GM12878 (cell line): ENCODE data around the gene TREH. TPM values are rescaled to one million over a fixed set of nuclear protein-coding genes. Genes with fewer than 3 reads are reported as not detected.

Experiments used
- ATAC-seq: fragments of 200-7000 bp; cut with Tn5 transposase; 3 replicates; pipeline ENCODE4 v1.9.1; 2020; ENCODE audit warnings: mild to moderate bottlenecking, moderate library complexity
- BruUV-seq: library from RNA; stranded (reverse); fragments of 400-500 nt; replicated peaks from 2 replicates; lab custom pipeline; 2021; lab: Mats Ljungman, UMichigan
- CTCF ChIA-PET: fragments of 300-600 bp; sonication (Branson Sonifier 250); formaldehyde crosslinking; extraction: SDS; loops from one replicate; lab custom pipeline; 2021; ENCODE audit warnings: inconsistent platforms; lab: Yijun Ruan, JAX
- POLR2A ChIA-PET: fragments of 350-600 bp; formaldehyde crosslinking; extraction: SDS; loops from one replicate; lab custom pipeline; 2021; ENCODE audit warnings: inconsistent platforms; lab: Charles Lee
- RAD21 ChIA-PET: fragments of 300-600 bp; sonication (Branson Sonifier 250); formaldehyde crosslinking; loops from one replicate; lab custom pipeline; 2023; ENCODE audit warnings: antibody characterized with exemption; ENCODE audit not compliant: unreplicated experiment; lab: Charles Lee
- SMC1A ChIA-PET: fragments of 300-600 bp; sonication (Branson Sonifier 250); formaldehyde crosslinking; loops from one replicate; lab custom pipeline; 2023; ENCODE audit not compliant: unreplicated experiment, uncharacterized antibody; lab: Charles Lee
- DNase-seq: peaks from one replicate; pipeline ENCODE4 v3.0.0-alpha.2; 2011; ENCODE audit warnings: low read depth, low spot score
- FAIRE-seq: peaks from 3 replicates; lab custom pipeline; 2011; peaks lifted over from hg19 to GRCh38; lab: Jason Lieb, UNC
- H2AFZ ChIP-seq: 2 replicates; pipeline ENCODE4 v1.6.0; 2011; ENCODE audit warnings: low read depth, low read length, control low read depth; ENCODE audit not compliant: control insufficient read depth
- H3K27ac ChIP-seq: 2 replicates; pipeline ENCODE4 v1.5.1; 2011; ENCODE audit warnings: control low read depth; ENCODE audit not compliant: control insufficient read depth, insufficient read depth
- H3K27me3 ChIP-seq, 2 experiments: replicated peaks in 1 of 2; 2 replicates each; pipeline versions ENCODE4 v1.6.0 to v1.6.1; 2011; ENCODE audit warnings: low read length in 1 of 2; ENCODE audit not compliant: control insufficient read depth in 2 of 2, insufficient read depth in 2 of 2
- H3K36me3 ChIP-seq, 2 experiments: 2 replicates each; pipeline ENCODE4 v1.5.1; 2011; ENCODE audit warnings: low read length in 1 of 2; ENCODE audit not compliant: control insufficient read depth in 2 of 2, insufficient read depth in 2 of 2
- H3K4me1 ChIP-seq: 2 replicates; pipeline ENCODE4 v1.6.1; 2011; ENCODE audit warnings: mild to moderate bottlenecking, low read length, moderate library complexity, mixed read lengths; ENCODE audit not compliant: control insufficient read depth, insufficient read depth
- H3K4me2 ChIP-seq: 2 replicates; pipeline ENCODE4 v1.6.0; 2011; ENCODE audit warnings: control low read depth; ENCODE audit not compliant: control insufficient read depth, insufficient read depth
- H3K4me3 ChIP-seq: fragments of 200-600 bp; sonication (generic); 2 replicates; pipeline ENCODE4 v1.5.1; 2016
- H3K79me2 ChIP-seq: 2 replicates; pipeline ENCODE4 v1.6.0; 2011; ENCODE audit warnings: low read length; ENCODE audit not compliant: control insufficient read depth, insufficient read depth
- H3K9ac ChIP-seq: 2 replicates; pipeline ENCODE4 v1.8.0; 2011; ENCODE audit warnings: low read length, control low read depth, mixed read lengths; ENCODE audit not compliant: control insufficient read depth, insufficient read depth
- H3K9me3 ChIP-seq: replicated peaks from 3 replicates; pipeline ENCODE4 v1.5.1; 2011; ENCODE audit warnings: mild to moderate bottlenecking, low read length; ENCODE audit not compliant: control insufficient read depth, insufficient read depth
- H4K20me1 ChIP-seq: 2 replicates; pipeline ENCODE4 v1.6.0; 2011; ENCODE audit not compliant: control insufficient read depth, insufficient read depth
- HDGF ChIP-seq: fragments of 450-650 bp; IDR thresholded peaks from 2 replicates; pipeline ENCODE4 v1.6.1; 2016; ENCODE audit warnings: antibody characterized with exemption
- PML ChIP-seq: IDR thresholded peaks from 2 replicates; pipeline ENCODE4 v1.6.1; 2012; ENCODE audit warnings: low read length, inconsistent platforms
- RB1 ChIP-seq: fragments of 450-650 bp; formaldehyde crosslinking; IDR thresholded peaks from 2 replicates; pipeline ENCODE4 v1.6.1; 2017; ENCODE audit warnings: mild to moderate bottlenecking, borderline replicate concordance
- RBBP5 ChIP-seq: fragments of 200-600 bp; sonication (generic); conservative IDR thresholded peaks from 2 replicates; pipeline ENCODE4 v1.6.1; 2016
- RELA ChIP-seq: fragments of 450-650 bp; IDR thresholded peaks from 2 replicates; pipeline ENCODE4 v1.8.0; 2014; ENCODE audit warnings: borderline replicate concordance; ENCODE audit not compliant: partially characterized antibody
- SMC3 ChIP-seq: IDR thresholded peaks from 2 replicates; pipeline ENCODE4 v1.6.1; 2011; ENCODE audit warnings: low read length, improper control_type of control experiment, borderline replicate concordance
- TCF7 ChIP-seq: IDR thresholded peaks from 2 replicates; pipeline ENCODE4 v1.6.1; 2014; ENCODE audit warnings: antibody characterized with exemption, borderline replicate concordance
- ZNF274 ChIP-seq: IDR thresholded peaks from one replicate; pipeline ENCODE4 v1.8.0; 2011; ENCODE audit not compliant: insufficient read length, insufficient read depth
- ZSCAN29 ChIP-seq: fragments of 450-650 bp; IDR thresholded peaks from 2 replicates; pipeline ENCODE4 v1.6.1; 2017; ENCODE audit warnings: mild to moderate bottlenecking, moderate library complexity
- WGBS: methylation state at CpG from one replicate; pipeline ENCODE4 v1.1.6; 2016; ENCODE audit warnings: low lambda C conversion rate; ENCODE audit not compliant: insufficient replicate concordance, insufficient coverage; ENCODE audit errors: missing lambda C conversion rate; 5-methylcytosine and 5-hydroxymethylcytosine counted together
- in situ Hi-C: fragments of 300-500 bp; cut with MboI; formaldehyde crosslinking; loops from 9 replicates; pipeline ENCODE4 v1.14.3; 2018; ENCODE audit warnings: mixed read lengths
- intact Hi-C: fragments of 100-400 bp; cut with micrococcal nuclease; formaldehyde crosslinking; loops from one replicate; pipeline ENCODE4 v1.14.2; 2022; ENCODE audit not compliant: unreplicated experiment
- polyA plus RNA-seq, 11 experiments: library from polyadenylated mRNA; depleted of rRNA in 4 of 11; unstranded in 6 of 11; stranded (reverse) in 5 of 11; fragments of >200 nt; fragmentation: Nextera tagmentation in 4 of 11; fragmentation: Illumina TruSeq in 1 of 11; extraction: Ambion mirVana in 4 of 11; extraction: Trizol in 1 of 11; gene quantifications; 1 replicate in 1 of 11; 2 replicates in 10 of 11; pipeline versions ENCODE4 v1.2.1 to v1.2.3, GENCODE V29; 2011 to 2016; ENCODE audit warnings: inconsistent platforms in 2 of 11, missing spikeins in 2 of 11, low read depth in 1 of 11
- total RNA-seq, 4 experiments: library from RNA; depleted of rRNA in 3 of 4; stranded (reverse); fragments of >200 nt in 3 of 4; fragmentation: Illumina TruSeq in 1 of 4; extraction: Trizol in 1 of 4; gene quantifications; 2 replicates each; pipeline versions ENCODE4 v1.2.1 to v1.2.3, GENCODE V29; 2013 to 2021
- TF ChIP-seq, protein P1 (sequence below): fragments of 450-650 bp; IDR thresholded peaks from 2 replicates; pipeline ENCODE4 v1.6.1; 2017; ENCODE audit warnings: antibody characterized with exemption, mild to moderate bottlenecking, moderate library complexity

The TREH gene
- total and polyA plus RNA-seq, 10 of the 15 experiments (the other 5 are each of a cell fraction or from before 2014, with no cell fraction given): not detected

- no TSS peak for BruUV-seq
- no peaks in the 10 kb centered on the region for H3K9me3 ChIP-seq
- ChIA-PET SMC1A (no interaction called here), POLR2A (no interaction called here), CTCF (interaction anchor here (1.4 kb wide), 1 partner anchor 8 kb away, joined by 5 read pairs; no protein-coding TSS in a partner anchor), RAD21 (no interaction called here)
- H2AFZ ChIP-seq: no peak overlapping the region
- WGBS: 39% methylated on average over 7 of the region's 7 CpGs
- intact Hi-C loops (no loop called here), in situ Hi-C loops (no loop called here)
- no peaks in the 10 kb centered on the region for H3K36me3 ChIP-seq
- no peak overlapping the region for H3K9ac ChIP-seq
- DNase-seq: no peak
- no peak overlapping the region for H3K4me3 ChIP-seq
- no peaks in the 10 kb centered on the region for H4K20me1 ChIP-seq
- H3K79me2 ChIP-seq: no peaks in the 10 kb centered on the region
- no peak for FAIRE-seq
- H3K27ac ChIP-seq: no peak overlapping the region
- no peak for ATAC-seq
- H3K4me2 ChIP-seq: no peak overlapping the region
- H3K27me3 ChIP-seq: peaks cover 2 to 5% of the 10 kb centered on the region in 2 experiments; a peak in 3 of 4 replicates
- TF ChIP-seq HDGF (no peak), ZSCAN29 (no peak), TCF7 (no peak), ZNF274 (no peak), RELA (no peak), RBBP5 (no peak), SMC3 (no peak), RB1 (no peak), PML (no peak)
- TF ChIP-seq, protein P1, sequence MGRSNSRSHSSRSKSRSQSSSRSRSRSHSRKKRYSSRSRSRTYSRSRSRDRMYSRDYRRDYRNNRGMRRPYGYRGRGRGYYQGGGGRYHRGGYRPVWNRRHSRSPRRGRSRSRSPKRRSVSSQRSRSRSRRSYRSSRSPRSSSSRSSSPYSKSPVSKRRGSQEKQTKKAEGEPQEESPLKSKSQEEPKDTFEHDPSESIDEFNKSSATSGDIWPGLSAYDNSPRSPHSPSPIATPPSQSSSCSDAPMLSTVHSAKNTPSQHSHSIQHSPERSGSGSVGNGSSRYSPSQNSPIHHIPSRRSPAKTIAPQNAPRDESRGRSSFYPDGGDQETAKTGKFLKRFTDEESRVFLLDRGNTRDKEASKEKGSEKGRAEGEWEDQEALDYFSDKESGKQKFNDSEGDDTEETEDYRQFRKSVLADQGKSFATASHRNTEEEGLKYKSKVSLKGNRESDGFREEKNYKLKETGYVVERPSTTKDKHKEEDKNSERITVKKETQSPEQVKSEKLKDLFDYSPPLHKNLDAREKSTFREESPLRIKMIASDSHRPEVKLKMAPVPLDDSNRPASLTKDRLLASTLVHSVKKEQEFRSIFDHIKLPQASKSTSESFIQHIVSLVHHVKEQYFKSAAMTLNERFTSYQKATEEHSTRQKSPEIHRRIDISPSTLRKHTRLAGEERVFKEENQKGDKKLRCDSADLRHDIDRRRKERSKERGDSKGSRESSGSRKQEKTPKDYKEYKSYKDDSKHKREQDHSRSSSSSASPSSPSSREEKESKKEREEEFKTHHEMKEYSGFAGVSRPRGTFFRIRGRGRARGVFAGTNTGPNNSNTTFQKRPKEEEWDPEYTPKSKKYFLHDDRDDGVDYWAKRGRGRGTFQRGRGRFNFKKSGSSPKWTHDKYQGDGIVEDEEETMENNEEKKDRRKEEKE: no peak
- H3K4me1 ChIP-seq: no peaks in the 10 kb centered on the region
Observed at GRCh38 chr11:118655486-118656190, 23.8 kb downstream of the TREH start.
